Kidney (tissue), 14 donors: ENCODE measurements around the gene AIFM2. TPM values are rescaled to one million over a fixed set of nuclear protein-coding genes. Genes with fewer than 3 reads are reported as not detected.

Source experiments
- DNase-seq, 5 donors: peaks; one replicate each; pipeline ENCODE4 v3.0.0-alpha.2; 2013 to 2020
- FAIRE-seq: peaks from 2 replicates; lab custom pipeline; 2012; peaks lifted over from hg19 to GRCh38; lab: Jason Lieb, UNC
- H3K27ac ChIP-seq, 2 donors: one replicate each; pipeline ENCODE4 v1.7.0; 2013; ENCODE audit warnings: low read depth in 2 of 2, low read length in 2 of 2, inconsistent platforms in 1 of 2
- H3K27me3 ChIP-seq: one replicate; pipeline ENCODE4 v1.7.1; 2013; ENCODE audit warnings: low read length, inconsistent platforms; ENCODE audit not compliant: control insufficient read depth, insufficient read depth
- H3K36me3 ChIP-seq, 3 donors: one replicate each; pipeline versions ENCODE4 v1.7.0 to v1.7.1; 2013; ENCODE audit warnings: low read length in 3 of 3, control low read depth in 1 of 3, inconsistent platforms in 1 of 3; ENCODE audit not compliant: insufficient read depth in 3 of 3, control insufficient read depth in 2 of 3
- H3K4me1 ChIP-seq, 3 donors: one replicate each; pipeline versions ENCODE4 v1.7.0 to v1.7.1; 2013; ENCODE audit warnings: low read length in 3 of 3, inconsistent platforms in 1 of 3, low read depth in 1 of 3; ENCODE audit not compliant: control insufficient read depth in 2 of 3, insufficient read depth in 2 of 3
- H3K4me3 ChIP-seq, 3 donors: one replicate each; pipeline versions ENCODE4 v1.7.0 to v1.8.1; 2013; ENCODE audit warnings: low read length in 3 of 3, control low read depth in 1 of 3, inconsistent platforms in 1 of 3
- H3K9ac ChIP-seq, 3 donors: one replicate each; pipeline versions ENCODE4 v1.7.0 to v1.7.1; 2013; ENCODE audit warnings: low read length in 3 of 3, control low read depth in 1 of 3, inconsistent platforms in 1 of 3
- H3K9me3 ChIP-seq, 3 donors: one replicate each; pipeline versions ENCODE4 v1.7.0 to v1.7.1; 2013; ENCODE audit warnings: low read length in 3 of 3, control low read depth in 1 of 3, inconsistent platforms in 1 of 3; ENCODE audit not compliant: control insufficient read depth in 2 of 3, insufficient read depth in 1 of 3
- intact Hi-C: fragments of 100-400 bp; cut with DNase I; formaldehyde crosslinking; loops from one replicate; pipeline ENCODE4 v1.11.1; 2022
- polyA plus RNA-seq: library from polyadenylated mRNA; stranded (reverse); fragments of 350-450 nt; fragmentation: Illumina TruSeq; extraction: RNeasy Lipid Tissue Mini Kit (QIAGEN cat#74804); gene quantifications from one replicate; pipeline ENCODE4 v1.2.3, GENCODE V29; 2014; ENCODE audit warnings: low read depth, low replicate concordance; ENCODE audit not compliant: insufficient read depth
- total RNA-seq: library from RNA; stranded (reverse); fragmentation: NEBNext Ultra II Directional; extraction: Animal tissue kit (Norgen Biotek cat#: 25700); gene quantifications from one replicate; pipeline ENCODE4 v1.2.1, GENCODE V29; 2021
- TF ChIP-seq, protein P1 (sequence below): IDR thresholded peaks from 3 replicates; pipeline ENCODE4 v1.5.1; 2012; ENCODE audit warnings: mild to moderate bottlenecking, moderate library complexity, borderline replicate concordance; ENCODE audit not compliant: insufficient read depth; ENCODE audit errors: extremely low read depth
- donor health status: control.
- donor health status: control.
- donor health status: control.
- donor health status: control.
- donor health status: control.
- donor health status: DM: yes; HTN: yes; CAD: no.
- donor health status: Normal renal cell carcinoma (clear cell type).

AIFM2 gene
- total and polyA plus RNA-seq, 2 donors from 2014 or later, result 12.7 to 14.8 TPM

DNA sequence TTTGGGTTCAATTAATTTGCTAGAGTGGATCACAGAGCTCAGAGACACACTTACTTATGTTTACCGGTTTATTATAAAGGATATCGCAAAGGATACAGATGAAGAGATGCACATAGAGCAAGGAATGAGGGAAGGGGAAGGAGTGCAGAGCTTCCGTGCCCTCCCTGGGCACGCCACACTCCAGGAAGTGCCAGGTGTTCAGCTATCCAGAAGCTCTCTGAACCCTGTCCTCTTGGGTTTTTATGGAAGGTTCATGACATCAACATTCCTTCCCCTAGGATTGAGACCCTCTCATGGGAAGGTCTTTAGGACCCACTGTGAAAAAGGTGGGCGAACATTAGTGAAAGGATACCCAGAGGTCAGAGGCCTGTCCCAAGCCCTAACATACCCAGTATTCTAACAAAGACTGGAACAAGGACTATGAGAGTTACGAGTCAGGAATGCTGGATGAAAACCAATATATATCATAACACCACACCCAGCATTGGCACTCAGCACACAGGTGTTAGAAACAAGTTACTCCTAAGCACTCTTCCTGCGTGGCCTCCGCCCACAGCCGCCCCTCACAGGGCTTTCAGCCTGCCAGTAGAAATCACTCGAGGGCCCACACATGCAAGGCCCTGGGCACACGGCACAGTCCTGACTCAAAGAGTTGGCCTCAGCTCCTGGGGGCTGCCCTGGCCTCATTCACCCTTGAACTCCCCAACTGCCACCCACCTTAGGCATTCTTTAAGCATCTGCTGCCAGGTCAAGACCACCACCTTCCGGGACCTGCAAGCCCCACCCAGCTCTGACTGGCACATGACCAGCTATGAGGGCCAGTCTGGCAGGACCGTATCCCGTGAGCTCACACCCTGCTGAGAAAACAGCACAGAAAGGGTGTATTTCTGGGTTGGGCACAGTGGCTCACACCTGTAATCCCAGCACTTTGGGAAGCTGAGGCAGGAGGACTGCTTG is 5.6 kb upstream of the AIFM2 start:
- peaks cover 0 to under 1% (median 0%) of the 10 kb centered on the region in 3 donors for H3K4me1 ChIP-seq
- FAIRE-seq (no peak), DNase-seq (peak in 1 of 5 donors; percentile 30)
- TF ChIP-seq, protein P1, sequence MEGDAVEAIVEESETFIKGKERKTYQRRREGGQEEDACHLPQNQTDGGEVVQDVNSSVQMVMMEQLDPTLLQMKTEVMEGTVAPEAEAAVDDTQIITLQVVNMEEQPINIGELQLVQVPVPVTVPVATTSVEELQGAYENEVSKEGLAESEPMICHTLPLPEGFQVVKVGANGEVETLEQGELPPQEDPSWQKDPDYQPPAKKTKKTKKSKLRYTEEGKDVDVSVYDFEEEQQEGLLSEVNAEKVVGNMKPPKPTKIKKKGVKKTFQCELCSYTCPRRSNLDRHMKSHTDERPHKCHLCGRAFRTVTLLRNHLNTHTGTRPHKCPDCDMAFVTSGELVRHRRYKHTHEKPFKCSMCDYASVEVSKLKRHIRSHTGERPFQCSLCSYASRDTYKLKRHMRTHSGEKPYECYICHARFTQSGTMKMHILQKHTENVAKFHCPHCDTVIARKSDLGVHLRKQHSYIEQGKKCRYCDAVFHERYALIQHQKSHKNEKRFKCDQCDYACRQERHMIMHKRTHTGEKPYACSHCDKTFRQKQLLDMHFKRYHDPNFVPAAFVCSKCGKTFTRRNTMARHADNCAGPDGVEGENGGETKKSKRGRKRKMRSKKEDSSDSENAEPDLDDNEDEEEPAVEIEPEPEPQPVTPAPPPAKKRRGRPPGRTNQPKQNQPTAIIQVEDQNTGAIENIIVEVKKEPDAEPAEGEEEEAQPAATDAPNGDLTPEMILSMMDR, result no peak
- H3K4me3 ChIP-seq, result no peak overlapping the region
- intact Hi-C loops, result no loop called here
- H3K36me3 ChIP-seq, result peaks cover 0 to 7% (median 2%) of the 10 kb centered on the region in 3 donors
- no peaks in the 10 kb centered on the region for H3K27me3 ChIP-seq
- H3K9me3 ChIP-seq, result no peaks in the 10 kb centered on the region
- no peak overlapping the region for H3K9ac ChIP-seq
- no peak overlapping the region for H3K27ac ChIP-seq

DNA sequence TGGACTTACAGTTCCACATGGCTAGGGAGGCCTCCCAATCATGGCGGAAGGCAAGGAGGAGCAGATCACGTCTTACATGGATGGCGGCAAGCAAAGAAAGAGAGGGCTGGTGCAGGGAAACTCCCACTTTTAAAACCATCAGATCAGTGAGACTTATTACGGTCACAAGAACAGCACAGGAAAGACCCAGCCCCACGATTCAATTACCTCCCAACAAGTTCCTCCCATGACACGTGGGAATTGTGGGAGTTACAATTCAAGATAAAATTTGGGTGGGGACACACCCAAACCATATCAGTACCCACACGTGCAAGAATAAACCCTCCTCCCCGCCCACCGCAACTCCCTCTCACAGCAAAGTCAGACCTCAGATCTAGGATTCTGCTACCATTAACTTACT is 4.5 kb upstream of the AIFM2 start:
- no peak overlapping the region for H3K27ac ChIP-seq
- H3K9me3 ChIP-seq, result no peaks in the 10 kb centered on the region
- intact Hi-C loops, result no loop called here
- H3K4me3 ChIP-seq, result no peak overlapping the region
- peaks cover 0 to 7% (median 2%) of the 10 kb centered on the region in 3 donors for H3K36me3 ChIP-seq
- H3K27me3 ChIP-seq, result no peaks in the 10 kb centered on the region
- H3K9ac ChIP-seq, result no peak overlapping the region
- peaks cover 0 to 4% (median 0%) of the 10 kb centered on the region in 3 donors for H3K4me1 ChIP-seq
- DNase-seq, result peak in 1 of 5 donors; percentile 15
- no peak for FAIRE-seq
- TF ChIP-seq, protein P1, result no peak

DNA sequence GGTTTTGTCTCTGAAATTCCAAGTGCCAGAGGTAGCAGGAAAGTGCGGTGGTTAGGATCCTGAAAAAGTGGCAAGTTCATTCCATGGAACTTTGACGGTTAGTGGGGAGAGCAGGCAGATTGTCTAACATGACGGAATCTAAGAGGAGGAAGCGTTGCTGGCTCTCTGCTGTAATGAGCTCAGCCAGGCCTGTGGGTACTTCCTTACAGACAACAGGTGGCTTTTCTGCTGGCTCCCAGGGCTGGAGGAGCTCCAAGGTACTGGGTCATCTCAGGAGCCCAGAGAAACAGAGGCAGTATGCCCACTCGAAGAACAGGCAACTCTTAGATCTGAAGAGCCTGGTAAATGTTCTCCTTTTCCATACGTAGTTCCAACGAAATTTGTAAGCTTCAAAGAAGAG is 3.1 kb upstream of the AIFM2 start:
- Histone ChIP-seq H3K36me3 (peaks cover 0 to 7% (median 2%) of the 10 kb centered on the region in 3 donors), H3K4me3 (no peak overlapping the region), H3K27ac (no peak overlapping the region), H3K9me3 (no peaks in the 10 kb centered on the region), H3K27me3 (no peaks in the 10 kb centered on the region), H3K9ac (no peak overlapping the region), H3K4me1 (peaks cover 0 to 10% (median 6%) of the 10 kb centered on the region in 3 donors)
- FAIRE-seq (no peak), DNase-seq (no peak)
- TF ChIP-seq, protein P1, result no peak
- intact Hi-C loops, result no loop called here
